VCaP (cell line): ENCODE results near the gene IGF1R.

Source experiments
- H3K27ac ChIP-seq: fragments of 450-650 bp; 2 replicates; pipeline ENCODE4 v1.5.1; 2017
- TF ChIP-seq, protein P1 (sequence below): fragments of 450-650 bp; conservative IDR thresholded peaks from 2 replicates; pipeline ENCODE4 v1.5.1; 2017; ENCODE audit warnings: mild to moderate bottlenecking, moderate library complexity

Gene IGF1R

GRCh38 chr15:98949624-98950023 lies 301.3 kb downstream of the IGF1R start:
- H3K27ac ChIP-seq, result peak overlapping the region; percentile 96
- TF ChIP-seq, protein P1, sequence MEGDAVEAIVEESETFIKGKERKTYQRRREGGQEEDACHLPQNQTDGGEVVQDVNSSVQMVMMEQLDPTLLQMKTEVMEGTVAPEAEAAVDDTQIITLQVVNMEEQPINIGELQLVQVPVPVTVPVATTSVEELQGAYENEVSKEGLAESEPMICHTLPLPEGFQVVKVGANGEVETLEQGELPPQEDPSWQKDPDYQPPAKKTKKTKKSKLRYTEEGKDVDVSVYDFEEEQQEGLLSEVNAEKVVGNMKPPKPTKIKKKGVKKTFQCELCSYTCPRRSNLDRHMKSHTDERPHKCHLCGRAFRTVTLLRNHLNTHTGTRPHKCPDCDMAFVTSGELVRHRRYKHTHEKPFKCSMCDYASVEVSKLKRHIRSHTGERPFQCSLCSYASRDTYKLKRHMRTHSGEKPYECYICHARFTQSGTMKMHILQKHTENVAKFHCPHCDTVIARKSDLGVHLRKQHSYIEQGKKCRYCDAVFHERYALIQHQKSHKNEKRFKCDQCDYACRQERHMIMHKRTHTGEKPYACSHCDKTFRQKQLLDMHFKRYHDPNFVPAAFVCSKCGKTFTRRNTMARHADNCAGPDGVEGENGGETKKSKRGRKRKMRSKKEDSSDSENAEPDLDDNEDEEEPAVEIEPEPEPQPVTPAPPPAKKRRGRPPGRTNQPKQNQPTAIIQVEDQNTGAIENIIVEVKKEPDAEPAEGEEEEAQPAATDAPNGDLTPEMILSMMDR, result no peak

DNA sequence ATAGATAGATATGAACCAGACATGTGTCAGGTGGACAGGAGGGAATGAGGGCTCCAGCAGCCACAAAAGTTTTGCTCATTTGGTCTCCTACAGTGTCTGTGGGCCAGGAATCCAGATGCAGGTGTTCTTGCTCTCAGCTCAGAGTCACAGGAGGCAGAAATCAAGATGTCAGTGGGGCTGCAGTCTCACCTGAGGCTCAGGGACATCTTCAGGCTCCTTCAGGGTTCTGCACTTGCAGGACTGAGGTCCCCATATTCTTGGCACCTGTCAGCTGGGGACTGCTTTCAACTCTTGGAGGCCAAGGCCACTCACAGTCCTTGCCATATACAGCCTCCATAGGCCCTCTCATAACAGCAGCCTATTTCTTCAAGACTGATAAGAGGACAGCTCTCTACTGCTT lies 301.9 kb downstream of the IGF1R start:
- TF ChIP-seq, protein P1, result no peak
- H3K27ac ChIP-seq, result peak overlapping the region; percentile 96

DNA sequence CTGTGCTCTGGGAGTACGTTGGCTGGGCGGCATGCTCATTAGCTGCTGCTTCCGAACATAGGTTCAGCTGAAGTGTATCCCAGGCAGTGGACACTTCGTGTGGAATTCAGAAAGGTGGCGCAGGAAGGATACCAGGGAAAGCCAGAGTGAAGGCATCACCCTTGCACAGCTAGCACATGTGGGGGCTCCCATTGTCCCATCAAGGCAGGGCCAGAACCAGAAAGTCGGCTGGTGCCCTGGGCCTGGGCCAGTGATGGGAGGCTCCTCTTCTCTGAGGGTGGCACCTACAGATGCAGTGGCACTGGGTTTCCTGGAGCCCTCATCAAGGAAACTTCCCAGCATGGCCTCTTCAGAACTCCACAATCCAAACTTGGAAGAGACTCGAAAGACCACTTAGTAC lies 302.7 kb downstream of the IGF1R start:
- TF ChIP-seq, protein P1, result no peak
- peak overlapping the region; percentile 96 for H3K27ac ChIP-seq

- peak overlapping the region; percentile 96 for H3K27ac ChIP-seq
- TF ChIP-seq, protein P1, result no peak
These were observed 303.4 kb downstream of the IGF1R start for GRCh38 chr15:98951493-98952320.

- peak overlapping the region; percentile 96 for H3K27ac ChIP-seq
- TF ChIP-seq, protein P1, result no peak
These were observed 304.1 kb downstream of the IGF1R start for GRCh38 chr15:98952381-98952803.

GRCh38 chr15:98953000-98953787 lies 304.9 kb downstream of the IGF1R start:
- TF ChIP-seq, protein P1, result no peak
- H3K27ac ChIP-seq, result peak overlapping the region; percentile 96

GRCh38 chr15:98953968-98954367 lies 305.6 kb downstream of the IGF1R start:
- H3K27ac ChIP-seq, result peak overlapping the region; percentile 96
- TF ChIP-seq, protein P1, result no peak
